ENCODE measurements around the gene CFD. TPM values are rescaled to one million over a fixed set of nuclear protein-coding genes. Genes with fewer than 3 reads are reported as not detected.

CFD gene
- polyA plus RNA-seq, 1 donor (not counting 4 experiments of a cell fraction or from before 2014, with no cell fraction given), result 0.47 TPM

DNA sequence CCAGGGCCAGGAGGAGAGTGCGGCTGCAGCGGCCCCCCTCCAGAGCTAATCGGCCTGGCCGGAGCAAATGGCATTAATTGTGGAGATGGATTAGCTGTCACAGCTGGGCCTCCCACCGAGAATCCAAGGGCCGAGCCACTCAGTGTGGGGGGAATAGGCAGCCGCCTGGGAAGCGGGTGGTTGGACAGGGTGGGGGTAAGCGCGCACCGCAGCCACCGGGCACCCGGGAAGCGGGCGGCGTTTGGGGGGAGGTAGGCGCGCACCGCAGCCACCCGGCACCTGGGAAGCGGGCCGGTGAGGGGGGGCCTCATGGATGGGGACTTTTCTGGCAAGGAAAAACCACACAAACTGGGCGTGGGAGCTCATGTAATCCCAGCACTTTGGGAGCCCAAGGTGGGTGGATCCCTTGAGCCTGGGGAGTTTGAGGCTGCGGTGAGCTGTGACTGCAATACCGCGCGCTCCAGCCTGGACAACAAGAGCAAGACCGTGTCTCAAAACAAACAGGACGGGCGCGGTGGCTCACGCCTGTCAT lies 43.9 kb downstream of the CFD start:
- H3K9ac ChIP-seq (ENCODE audit: control insufficient read depth, extremely low read depth, insufficient read depth, low read length), result no peak overlapping the region
- TF ChIP-seq, protein P1, sequence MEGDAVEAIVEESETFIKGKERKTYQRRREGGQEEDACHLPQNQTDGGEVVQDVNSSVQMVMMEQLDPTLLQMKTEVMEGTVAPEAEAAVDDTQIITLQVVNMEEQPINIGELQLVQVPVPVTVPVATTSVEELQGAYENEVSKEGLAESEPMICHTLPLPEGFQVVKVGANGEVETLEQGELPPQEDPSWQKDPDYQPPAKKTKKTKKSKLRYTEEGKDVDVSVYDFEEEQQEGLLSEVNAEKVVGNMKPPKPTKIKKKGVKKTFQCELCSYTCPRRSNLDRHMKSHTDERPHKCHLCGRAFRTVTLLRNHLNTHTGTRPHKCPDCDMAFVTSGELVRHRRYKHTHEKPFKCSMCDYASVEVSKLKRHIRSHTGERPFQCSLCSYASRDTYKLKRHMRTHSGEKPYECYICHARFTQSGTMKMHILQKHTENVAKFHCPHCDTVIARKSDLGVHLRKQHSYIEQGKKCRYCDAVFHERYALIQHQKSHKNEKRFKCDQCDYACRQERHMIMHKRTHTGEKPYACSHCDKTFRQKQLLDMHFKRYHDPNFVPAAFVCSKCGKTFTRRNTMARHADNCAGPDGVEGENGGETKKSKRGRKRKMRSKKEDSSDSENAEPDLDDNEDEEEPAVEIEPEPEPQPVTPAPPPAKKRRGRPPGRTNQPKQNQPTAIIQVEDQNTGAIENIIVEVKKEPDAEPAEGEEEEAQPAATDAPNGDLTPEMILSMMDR (optimal IDR thresholded peaks at IDR 0.05 in 1 of 3, IDR thresholded peaks at IDR 0.05 in 1 of 3, conservative IDR thresholded peaks at IDR 0.05 in 1 of 3; ENCODE audit: extremely low read depth in 1 of 3, insufficient read depth in 2 of 3, low read length in 3 of 3), result no peak
- TF ChIP-seq EZH2 (IDR thresholded peaks at IDR 0.05; ENCODE audit: low read length), result no peak

DNA sequence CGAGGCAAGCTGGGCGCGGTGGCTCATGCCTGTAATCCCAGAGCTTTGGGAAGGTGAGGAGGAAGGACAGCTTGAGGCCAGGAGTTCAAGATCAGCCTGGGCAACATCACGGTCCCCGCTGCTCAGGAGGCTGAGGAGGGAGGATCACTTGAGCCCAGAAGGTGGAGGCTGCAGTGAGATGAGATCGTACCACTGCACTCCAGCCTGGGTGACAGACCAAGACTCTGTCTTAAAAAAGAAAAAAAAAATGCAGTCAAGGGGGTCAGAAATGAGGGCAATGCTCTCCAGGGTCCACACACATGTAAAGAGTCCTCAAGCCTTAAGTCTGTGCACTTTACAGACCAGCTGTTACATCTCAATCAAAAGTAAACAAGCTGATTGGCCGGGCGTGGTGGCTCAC lies 45.1 kb downstream of the CFD start:
- H3K9ac ChIP-seq (ENCODE audit: control insufficient read depth, extremely low read depth, insufficient read depth, low read length), result no peak overlapping the region
- no peak overlapping the region for H3K27ac ChIP-seq (ENCODE audit: control insufficient read depth, insufficient read depth, low read length)
- no peak overlapping the region for H3K4me2 ChIP-seq (ENCODE audit: control insufficient read depth, extremely low read depth, insufficient read depth, low read depth, low read length)
- peaks cover 8 to 14% of the 10 kb centered on the region in 2 experiments for H3K36me3 ChIP-seq (ENCODE audit: control insufficient read depth in 2 of 2, extremely low read depth in 1 of 2, insufficient read depth in 2 of 2, low read length in 2 of 2)
- H3K79me2 ChIP-seq (ENCODE audit: control insufficient read depth, insufficient read depth, low read length), result peaks cover 38% of the 10 kb centered on the region
- H3K9me3 ChIP-seq (ENCODE audit: control insufficient read depth, low read depth, low read length), result no peaks in the 10 kb centered on the region
- dilution Hi-C loops (cut with MboI; ENCODE audit: extremely low pct_ligation_motif_present, low sequenced_read_pairs), result no loop called here
- H2AFZ ChIP-seq (ENCODE audit: control insufficient read depth, low read length), result no peak overlapping the region
- H3K27me3 ChIP-seq (ENCODE audit: control insufficient read depth, extremely low read depth, insufficient read depth, low read length), result no peaks in the 10 kb centered on the region
- no peaks in the 10 kb centered on the region for H3K9me1 ChIP-seq (ENCODE audit: control insufficient read depth, extremely low read depth, insufficient read depth, low read length)
- no peak overlapping the region for H3K4me3 ChIP-seq (ENCODE audit: control insufficient read depth in 2 of 3, extremely low read depth in 1 of 3, insufficient read depth in 2 of 3, low read depth in 1 of 3, low read length in 3 of 3)
- peaks cover 9% of the 10 kb centered on the region for H4K20me1 ChIP-seq (ENCODE audit: control insufficient read depth, extremely low read depth, insufficient read depth, low read length)
- TF ChIP-seq, protein P1 (optimal IDR thresholded peaks at IDR 0.05 in 1 of 3, IDR thresholded peaks at IDR 0.05 in 1 of 3, conservative IDR thresholded peaks at IDR 0.05 in 1 of 3; ENCODE audit: extremely low read depth in 1 of 3, insufficient read depth in 2 of 3, low read length in 3 of 3), result no peak
- no peak for TF ChIP-seq EZH2 (IDR thresholded peaks at IDR 0.05; ENCODE audit: low read length)
- FAIRE-seq, result no peak
- peaks cover 6% of the 10 kb centered on the region for H3K4me1 ChIP-seq (ENCODE audit: control insufficient read depth, extremely low read depth, insufficient read depth, low read length)
- DNase-seq (ENCODE audit: low read depth, low spot score), result no peak

More for the DNA sequence above, 43.9 kb downstream of the CFD start:
- dilution Hi-C loops (cut with MboI; ENCODE audit: extremely low pct_ligation_motif_present, low sequenced_read_pairs), result no loop called here
- Histone ChIP-seq H3K36me3 (ENCODE audit: control insufficient read depth in 2 of 2, extremely low read depth in 1 of 2, insufficient read depth in 2 of 2, low read length in 2 of 2) (peaks cover 8 to 15% of the 10 kb centered on the region in 2 experiments), H3K27me3 (ENCODE audit: control insufficient read depth, extremely low read depth, insufficient read depth, low read length) (no peaks in the 10 kb centered on the region), H3K4me2 (ENCODE audit: control insufficient read depth, extremely low read depth, insufficient read depth, low read depth, low read length) (no peak overlapping the region), H4K20me1 (ENCODE audit: control insufficient read depth, extremely low read depth, insufficient read depth, low read length) (peaks cover 4% of the 10 kb centered on the region), H3K79me2 (ENCODE audit: control insufficient read depth, insufficient read depth, low read length) (peaks cover 35% of the 10 kb centered on the region), H3K4me3 (ENCODE audit: control insufficient read depth in 2 of 3, extremely low read depth in 1 of 3, insufficient read depth in 2 of 3, low read depth in 1 of 3, low read length in 3 of 3) (no peak overlapping the region), H3K27ac (ENCODE audit: control insufficient read depth, insufficient read depth, low read length) (no peak overlapping the region), H3K4me1 (ENCODE audit: control insufficient read depth, extremely low read depth, insufficient read depth, low read length) (no peaks in the 10 kb centered on the region), H3K9me1 (ENCODE audit: control insufficient read depth, extremely low read depth, insufficient read depth, low read length) (no peaks in the 10 kb centered on the region), H2AFZ (ENCODE audit: control insufficient read depth, low read length) (no peak overlapping the region), H3K9me3 (ENCODE audit: control insufficient read depth, low read depth, low read length) (no peaks in the 10 kb centered on the region)
- FAIRE-seq (no peak), DNase-seq (ENCODE audit: low read depth, low spot score) (no peak)
